PC-3 (cell line): ENCODE data around the gene MARCHF3. TPM values are rescaled to one million over a fixed set of nuclear protein-coding genes. Genes with fewer than 3 reads are reported as not detected.

Source experiments
- ATAC-seq: fragments of 200-7000 bp; cut with Tn5 transposase; 2 replicates; pipeline ENCODE4 v1.9.1; 2020; ENCODE audit warnings: mild to moderate bottlenecking, moderate library complexity
- BruUV-seq: library from RNA; stranded (reverse); fragments of 400-500 nt; replicated peaks from 2 replicates; lab custom pipeline; 2021; lab: Mats Ljungman, UMichigan
- CTCF ChIA-PET: fragments of 300-600 bp; sonication (Branson Sonifier 250); formaldehyde crosslinking; loops from one replicate; lab custom pipeline; 2022; ENCODE audit warnings: antibody characterized with exemption; lab: Charles Lee
- POLR2A ChIA-PET: fragments of 300-600 bp; sonication (Branson Sonifier 250); formaldehyde crosslinking; loops from one replicate; lab custom pipeline; 2022; ENCODE audit warnings: antibody characterized with exemption; ENCODE audit not compliant: unreplicated experiment; lab: Charles Lee
- DNase-seq: peaks from one replicate; pipeline ENCODE4 v3.0.0-alpha.2; 2015
- H2AFZ ChIP-seq: fragments of 300-600 bp; sonication (generic); 2 replicates; pipeline ENCODE4 v1.6.0; 2016; ENCODE audit warnings: antibody characterized with exemption, low read length
- H3F3A ChIP-seq: fragments of 300-600 bp; sonication (generic); one replicate; pipeline ENCODE4 v1.6.0; 2017; ENCODE audit warnings: antibody characterized with exemption, low read length, control low read depth, mild to moderate bottlenecking; ENCODE audit not compliant: unreplicated experiment
- H3K27ac ChIP-seq: fragments of 300-600 bp; sonication (generic); 2 replicates; pipeline ENCODE4 v1.5.1; 2016; ENCODE audit warnings: mild to moderate bottlenecking, low read length
- H3K27me3 ChIP-seq: fragments of 300-600 bp; sonication (generic); 2 replicates; pipeline ENCODE4 v1.6.1; 2016; ENCODE audit warnings: low read length, mixed read lengths
- H3K36me3 ChIP-seq: fragments of 300-600 bp; sonication (generic); 2 replicates; pipeline ENCODE4 v1.6.1; 2016; ENCODE audit warnings: low read depth, mixed run types, low read length, mixed read lengths
- H3K4me1 ChIP-seq: fragments of 300-600 bp; sonication (generic); 2 replicates; pipeline ENCODE4 v1.5.1; 2016; ENCODE audit warnings: low read length; ENCODE audit not compliant: insufficient read depth
- H3K4me2 ChIP-seq: fragments of 300-600 bp; sonication (generic); 2 replicates; pipeline ENCODE4 v1.6.0; 2016; ENCODE audit warnings: low read length
- H3K4me3 ChIP-seq: fragments of 300-600 bp; sonication (generic); 2 replicates; pipeline ENCODE4 v1.5.1; 2016; ENCODE audit warnings: mild to moderate bottlenecking, low read length, mixed read lengths
- H3K79me2 ChIP-seq: fragments of 300-600 bp; sonication (generic); 2 replicates; pipeline ENCODE4 v1.6.1; 2017; ENCODE audit warnings: low read length, mixed read lengths
- H3K9ac ChIP-seq: fragments of 300-600 bp; sonication (generic); 2 replicates; pipeline ENCODE4 v1.6.0; 2016; ENCODE audit warnings: mild to moderate bottlenecking, low read length
- H3K9me2 ChIP-seq: fragments of 300-600 bp; sonication (generic); replicated peaks from 2 replicates; pipeline ENCODE4 v1.6.1; 2016; ENCODE audit warnings: mixed run types, low read length, mixed read lengths
- H3K9me3 ChIP-seq: fragments of 300-600 bp; sonication (generic); 2 replicates; pipeline ENCODE4 v1.6.1; 2016; ENCODE audit warnings: low read length, mixed read lengths
- H4K20me1 ChIP-seq: fragments of 300-600 bp; sonication (generic); 2 replicates; pipeline ENCODE4 v1.6.1; 2016; ENCODE audit warnings: low read length, mixed read lengths
- EZH2 ChIP-seq: fragments of 300-600 bp; sonication (generic); IDR thresholded peaks from one replicate; pipeline ENCODE4 v1.6.1; 2017; ENCODE audit warnings: antibody characterized with exemption, mild to moderate bottlenecking, low read length; ENCODE audit not compliant: unreplicated experiment
- EZH2phosphoT487 ChIP-seq: fragments of 300-600 bp; sonication (generic); IDR thresholded peaks from 2 replicates; pipeline ENCODE4 v1.6.1; 2018; ENCODE audit warnings: mild to moderate bottlenecking, antibody characterized with exemption, low read length, borderline replicate concordance
- intact Hi-C: fragments of 100-400 bp; cut with micrococcal nuclease; formaldehyde crosslinking; loops from 2 replicates; pipeline ENCODE4 v1.9.0; 2023
- total RNA-seq: library from RNA; depleted of rRNA; stranded (reverse); fragments of >200 nt; gene quantifications from 2 replicates; pipeline ENCODE4 v1.2.3, GENCODE V29; 2014
- TF ChIP-seq, protein P1 (sequence below): fragments of 300-600 bp; sonication (generic); conservative IDR thresholded peaks from 2 replicates; pipeline ENCODE4 v1.5.1; 2017; ENCODE audit warnings: antibody characterized with exemption, low read depth, mild to moderate bottlenecking, low read length

Gene MARCHF3
- total RNA-seq, 1 experiment from 2014 or later = 2.5 TPM

DNA sequence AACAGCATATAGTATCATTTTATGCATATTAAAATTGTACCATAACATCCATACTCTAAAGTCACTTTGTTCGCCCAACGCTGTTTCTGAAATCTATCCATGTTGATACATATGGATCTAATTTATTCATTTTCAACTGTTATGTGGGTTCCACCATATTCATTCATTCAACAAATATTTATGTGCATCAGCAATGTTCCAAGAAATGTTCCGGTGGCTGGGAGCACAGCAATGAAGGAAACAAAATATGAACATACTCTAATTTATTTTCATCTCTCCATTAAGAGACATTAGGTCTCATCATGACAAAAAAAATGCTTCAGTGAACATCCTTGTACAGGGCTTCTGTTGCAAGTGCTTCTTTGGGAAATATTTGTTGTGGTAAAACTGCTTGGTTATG, 75.4 kb downstream of the MARCHF3 start:
- no peaks in the 10 kb centered on the region for H3F3A ChIP-seq
- no peaks in the 10 kb centered on the region for H3K27me3 ChIP-seq
- H3K4me3 ChIP-seq = no peak overlapping the region
- ATAC-seq (no peak), DNase-seq (no peak)
- H3K36me3 ChIP-seq = no peaks in the 10 kb centered on the region
- BruUV-seq = no TSS peak
- CTCF ChIA-PET = no interaction called here
- no peak overlapping the region for H3K4me2 ChIP-seq
- H3K9me3 ChIP-seq = no peaks in the 10 kb centered on the region
- H3K27ac ChIP-seq = no peak overlapping the region
- POLR2A ChIA-PET = no interaction called here
- H3K9ac ChIP-seq = no peak overlapping the region
- H4K20me1 ChIP-seq = no peaks in the 10 kb centered on the region
- TF ChIP-seq, protein P1, sequence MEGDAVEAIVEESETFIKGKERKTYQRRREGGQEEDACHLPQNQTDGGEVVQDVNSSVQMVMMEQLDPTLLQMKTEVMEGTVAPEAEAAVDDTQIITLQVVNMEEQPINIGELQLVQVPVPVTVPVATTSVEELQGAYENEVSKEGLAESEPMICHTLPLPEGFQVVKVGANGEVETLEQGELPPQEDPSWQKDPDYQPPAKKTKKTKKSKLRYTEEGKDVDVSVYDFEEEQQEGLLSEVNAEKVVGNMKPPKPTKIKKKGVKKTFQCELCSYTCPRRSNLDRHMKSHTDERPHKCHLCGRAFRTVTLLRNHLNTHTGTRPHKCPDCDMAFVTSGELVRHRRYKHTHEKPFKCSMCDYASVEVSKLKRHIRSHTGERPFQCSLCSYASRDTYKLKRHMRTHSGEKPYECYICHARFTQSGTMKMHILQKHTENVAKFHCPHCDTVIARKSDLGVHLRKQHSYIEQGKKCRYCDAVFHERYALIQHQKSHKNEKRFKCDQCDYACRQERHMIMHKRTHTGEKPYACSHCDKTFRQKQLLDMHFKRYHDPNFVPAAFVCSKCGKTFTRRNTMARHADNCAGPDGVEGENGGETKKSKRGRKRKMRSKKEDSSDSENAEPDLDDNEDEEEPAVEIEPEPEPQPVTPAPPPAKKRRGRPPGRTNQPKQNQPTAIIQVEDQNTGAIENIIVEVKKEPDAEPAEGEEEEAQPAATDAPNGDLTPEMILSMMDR = no peak
- TF ChIP-seq EZH2 (no peak), EZH2phosphoT487 (no peak)
- intact Hi-C loops = no loop called here
- H2AFZ ChIP-seq = no peak overlapping the region
- no peaks in the 10 kb centered on the region for H3K4me1 ChIP-seq
- H3K79me2 ChIP-seq = no peaks in the 10 kb centered on the region
- no peaks in the 10 kb centered on the region for H3K9me2 ChIP-seq

DNA sequence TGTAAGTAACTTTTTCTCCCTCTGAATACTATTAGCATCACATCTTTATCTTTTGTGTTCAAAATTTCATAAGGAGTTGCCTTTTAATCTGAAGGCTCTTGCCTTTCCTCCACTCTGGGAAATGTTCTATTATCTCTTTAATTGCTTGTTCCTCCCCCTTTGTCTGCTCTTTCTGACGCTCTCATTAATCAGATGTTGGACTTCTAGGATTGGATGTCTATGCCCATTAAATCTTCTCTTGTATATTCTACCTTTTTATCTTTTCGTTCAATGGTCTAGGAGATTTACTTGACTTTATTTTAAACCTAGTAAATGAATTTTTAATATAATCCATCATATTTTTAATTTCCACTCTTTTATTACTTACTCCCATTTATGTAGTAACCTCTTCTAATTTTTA, 76.7 kb downstream of the MARCHF3 start:
- DNase-seq (no peak), ATAC-seq (no peak)
- H4K20me1 ChIP-seq = no peaks in the 10 kb centered on the region
- no peak overlapping the region for H3K4me3 ChIP-seq
- H3K27me3 ChIP-seq = no peaks in the 10 kb centered on the region
- POLR2A ChIA-PET = no interaction called here
- BruUV-seq = no TSS peak
- no peaks in the 10 kb centered on the region for H3F3A ChIP-seq
- H3K4me2 ChIP-seq = no peak overlapping the region
- CTCF ChIA-PET = no interaction called here
- no peak for TF ChIP-seq EZH2phosphoT487
- TF ChIP-seq, protein P1 = no peak
- TF ChIP-seq EZH2 = no peak
- no peaks in the 10 kb centered on the region for H3K9me3 ChIP-seq
- H3K9me2 ChIP-seq = no peaks in the 10 kb centered on the region
- H3K36me3 ChIP-seq = no peaks in the 10 kb centered on the region
- H2AFZ ChIP-seq = no peak overlapping the region
- intact Hi-C loops = no loop called here
- no peaks in the 10 kb centered on the region for H3K79me2 ChIP-seq
- no peaks in the 10 kb centered on the region for H3K4me1 ChIP-seq
- H3K9ac ChIP-seq = no peak overlapping the region
- H3K27ac ChIP-seq = no peak overlapping the region

DNA sequence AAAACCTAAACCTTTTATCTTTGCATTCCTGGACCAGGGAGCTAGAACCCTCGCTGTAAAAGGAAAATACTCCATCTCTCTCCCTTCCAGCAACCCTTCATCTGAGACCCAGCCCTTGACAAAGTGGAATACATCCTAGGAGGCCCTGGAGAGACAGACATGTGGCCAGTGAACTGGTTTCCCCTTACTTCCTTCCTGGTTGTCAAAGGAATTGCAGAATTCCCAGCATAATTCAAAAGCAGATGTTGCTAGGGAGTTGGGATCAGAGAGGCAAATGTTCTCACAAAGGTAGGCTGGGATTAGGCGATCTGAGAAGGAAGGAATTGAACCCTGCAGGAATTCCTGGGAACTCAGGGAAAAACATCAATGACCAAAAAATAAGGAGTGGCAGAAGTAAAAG, 80.9 kb downstream of the MARCHF3 start:
- DNase-seq = no peak
- no peaks in the 10 kb centered on the region for H3K79me2 ChIP-seq
- no peaks in the 10 kb centered on the region for H3K27me3 ChIP-seq
- CTCF ChIA-PET = no interaction called here
- no TSS peak for BruUV-seq
- H3K27ac ChIP-seq = no peak overlapping the region
- TF ChIP-seq, protein P1 = no peak
- TF ChIP-seq EZH2 (no peak), EZH2phosphoT487 (no peak)
- intact Hi-C loops = no loop called here
- no peaks in the 10 kb centered on the region for H3F3A ChIP-seq
- no peaks in the 10 kb centered on the region for H4K20me1 ChIP-seq
- no peak overlapping the region for H2AFZ ChIP-seq
- ATAC-seq = no peak
- H3K9me2 ChIP-seq = no peaks in the 10 kb centered on the region
- H3K4me2 ChIP-seq = no peak overlapping the region
- no peak overlapping the region for H3K9ac ChIP-seq
- H3K4me3 ChIP-seq = no peak overlapping the region
- H3K4me1 ChIP-seq = no peaks in the 10 kb centered on the region
- no peaks in the 10 kb centered on the region for H3K36me3 ChIP-seq
- POLR2A ChIA-PET = no interaction called here
- no peaks in the 10 kb centered on the region for H3K9me3 ChIP-seq
